ENCODE results near the gene PLCB3.

PLCB3 gene

DNA sequence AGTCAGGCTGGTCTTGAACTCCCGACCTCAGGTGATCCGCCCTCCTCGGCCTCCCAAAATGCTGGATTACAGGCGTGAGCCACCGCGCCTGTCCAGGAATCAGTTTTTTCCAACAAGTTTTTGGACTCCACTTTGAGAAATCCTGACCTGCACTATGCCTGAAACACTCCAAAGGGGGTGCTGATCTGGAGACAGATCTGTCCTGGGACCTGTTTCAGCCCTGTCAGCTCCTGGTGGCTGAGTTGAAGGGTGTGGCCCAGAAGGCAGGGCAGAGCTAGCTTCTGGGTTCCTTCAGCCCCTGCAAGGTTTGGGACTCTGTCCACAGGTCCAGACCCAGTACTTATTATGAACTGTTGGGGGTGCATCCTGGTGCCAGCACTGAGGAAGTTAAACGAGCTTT lies 19.8 kb upstream of the PLCB3 start:
- Histone ChIP-seq H3K9me2 (replicated peaks; ENCODE audit: insufficient read depth, low read length) (no peaks in the 10 kb centered on the region), H3K4me3 (ENCODE audit: low read length) (no peak overlapping the region), H3K27ac (ENCODE audit: low read length) (no peak overlapping the region), H3K4me1 (ENCODE audit: low read length) (peaks cover 14% of the 10 kb centered on the region), H3K4me2 (ENCODE audit: low read depth, low read length) (no peak overlapping the region), H4K20me1 (ENCODE audit: insufficient read depth, low read length) (no peaks in the 10 kb centered on the region), H3F3A (ENCODE audit: insufficient read depth, low read length) (peaks cover 10% of the 10 kb centered on the region), H3K79me2 (ENCODE audit: low read length) (peaks cover 29% of the 10 kb centered on the region), H3K36me3 (replicated peaks; ENCODE audit: insufficient read depth, low read length) (no peaks in the 10 kb centered on the region), H3K9ac (ENCODE audit: low read length) (no peak overlapping the region), H3K9me3 (replicated peaks; ENCODE audit: insufficient read depth, low read length) (no peaks in the 10 kb centered on the region), H3K27me3 (replicated peaks; ENCODE audit: insufficient read depth, low read length) (no peaks in the 10 kb centered on the region), H2AFZ (ENCODE audit: low read length) (no peak overlapping the region)
- TF ChIP-seq EZH2 (optimal IDR thresholded peaks at IDR 0.05; ENCODE audit: low read depth, low read length) (no peak), EZH2phosphoT487 (IDR thresholded peaks at IDR 0.05; ENCODE audit: low read length) (no peak), CTCF (IDR thresholded peaks at IDR 0.05; ENCODE audit: low read length) (no peak)
- DNase-seq: no peak

DNA sequence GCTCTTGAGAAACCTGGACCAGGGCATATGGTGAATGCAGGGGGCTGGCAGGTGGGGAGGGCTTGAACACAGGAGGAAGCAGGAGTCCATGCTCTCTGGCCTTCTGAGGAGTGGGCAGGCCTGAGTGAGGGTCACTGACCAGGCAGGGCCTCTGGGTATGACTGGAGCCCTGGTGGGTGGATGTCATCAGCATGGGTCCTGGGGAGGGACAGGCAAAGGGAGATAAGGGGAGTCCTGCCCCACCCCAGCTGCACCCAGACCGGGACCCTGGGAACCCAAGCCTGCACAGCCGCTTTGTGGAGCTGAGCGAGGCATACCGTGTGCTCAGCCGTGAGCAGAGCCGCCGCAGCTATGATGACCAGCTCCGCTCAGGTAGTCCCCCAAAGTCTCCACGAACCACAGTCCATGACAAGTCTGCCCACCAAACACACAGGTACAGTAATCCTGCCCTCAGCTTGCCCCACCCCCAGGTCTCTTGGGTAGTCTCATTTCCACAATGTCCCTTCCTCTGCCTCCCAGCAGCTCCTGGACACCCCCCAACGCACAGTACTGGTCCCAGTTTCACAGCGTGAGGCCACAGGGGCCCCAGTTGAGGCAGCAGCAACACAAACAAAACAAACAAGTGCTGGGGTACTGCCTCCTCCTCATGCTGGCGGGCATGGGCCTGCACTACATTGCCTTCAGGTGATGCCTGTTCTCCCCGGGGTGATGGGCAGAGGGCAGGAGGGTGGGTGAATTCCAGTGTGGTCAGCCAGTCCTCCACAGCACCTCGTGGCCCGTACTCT lies 19.0 kb upstream of the PLCB3 start:
- no peaks in the 10 kb centered on the region for H3K9me3 ChIP-seq (replicated peaks; ENCODE audit: insufficient read depth, low read length)
- H3K9me2 ChIP-seq (replicated peaks; ENCODE audit: insufficient read depth, low read length): no peaks in the 10 kb centered on the region
- TF ChIP-seq EZH2phosphoT487 (IDR thresholded peaks at IDR 0.05; ENCODE audit: low read length): no peak
- no peak for TF ChIP-seq EZH2 (optimal IDR thresholded peaks at IDR 0.05; ENCODE audit: low read depth, low read length)
- no peak for DNase-seq
- peaks cover 20% of the 10 kb centered on the region for H3K79me2 ChIP-seq (ENCODE audit: low read length)
- no peak overlapping the region for H2AFZ ChIP-seq (ENCODE audit: low read length)
- H4K20me1 ChIP-seq (ENCODE audit: insufficient read depth, low read length): no peaks in the 10 kb centered on the region
- no peak overlapping the region for H3K4me2 ChIP-seq (ENCODE audit: low read depth, low read length)
- no peaks in the 10 kb centered on the region for H3K36me3 ChIP-seq (replicated peaks; ENCODE audit: insufficient read depth, low read length)
- no peak overlapping the region for H3K9ac ChIP-seq (ENCODE audit: low read length)
- peaks cover 10% of the 10 kb centered on the region for H3F3A ChIP-seq (ENCODE audit: insufficient read depth, low read length)
- no peak overlapping the region for H3K4me3 ChIP-seq (ENCODE audit: low read length)
- H3K4me1 ChIP-seq (ENCODE audit: low read length): peaks cover 6% of the 10 kb centered on the region
- no peaks in the 10 kb centered on the region for H3K27me3 ChIP-seq (replicated peaks; ENCODE audit: insufficient read depth, low read length)
- no peak overlapping the region for H3K27ac ChIP-seq (ENCODE audit: low read length)

DNA sequence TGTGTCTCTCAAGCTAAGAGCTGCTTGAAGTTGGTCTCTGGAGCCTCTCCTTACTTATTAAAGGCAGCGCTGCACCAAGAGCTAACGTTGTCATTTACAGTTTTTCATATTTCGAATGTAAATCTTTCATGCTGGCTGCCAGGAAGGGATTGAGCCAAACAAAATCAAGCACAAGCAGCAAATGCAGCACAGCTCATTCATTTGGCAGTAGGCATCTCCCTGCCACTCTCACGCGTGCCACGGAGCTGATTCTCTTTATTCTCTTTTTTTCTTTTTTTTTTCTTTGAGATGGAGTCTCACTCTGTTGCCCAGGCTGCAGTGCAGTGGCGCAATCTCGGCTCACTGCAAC lies 18.4 kb upstream of the PLCB3 start:
- Histone ChIP-seq H3K36me3 (replicated peaks; ENCODE audit: insufficient read depth, low read length) (no peaks in the 10 kb centered on the region), H3F3A (ENCODE audit: insufficient read depth, low read length) (peaks cover 10% of the 10 kb centered on the region)

More for the DNA sequence above, 18.4 kb upstream of the PLCB3 start:
- TF ChIP-seq EZH2 (optimal IDR thresholded peaks at IDR 0.05; ENCODE audit: low read depth, low read length): no peak
- no peak for TF ChIP-seq EZH2phosphoT487 (IDR thresholded peaks at IDR 0.05; ENCODE audit: low read length)
- no peak for TF ChIP-seq CTCF (IDR thresholded peaks at IDR 0.05; ENCODE audit: low read length)
- DNase-seq: no peak
- Histone ChIP-seq H3K4me2 (ENCODE audit: low read depth, low read length) (no peak overlapping the region), H4K20me1 (ENCODE audit: insufficient read depth, low read length) (no peaks in the 10 kb centered on the region), H3K9ac (ENCODE audit: low read length) (no peak overlapping the region), H3K4me1 (ENCODE audit: low read length) (peaks cover 4% of the 10 kb centered on the region; the same call in 1 of the 2 replicates), H3K79me2 (ENCODE audit: low read length) (peaks cover 18% of the 10 kb centered on the region), H3K9me2 (replicated peaks; ENCODE audit: insufficient read depth, low read length) (no peaks in the 10 kb centered on the region), H3K27ac (ENCODE audit: low read length) (no peak overlapping the region), H3K4me3 (ENCODE audit: low read length) (no peak overlapping the region), H2AFZ (ENCODE audit: low read length) (no peak overlapping the region), H3K9me3 (replicated peaks; ENCODE audit: insufficient read depth, low read length) (no peaks in the 10 kb centered on the region), H3K27me3 (replicated peaks; ENCODE audit: insufficient read depth, low read length) (no peaks in the 10 kb centered on the region)

All from MM.1S (cell line).